Measurements from ENCODE around the gene FILIP1L.

GRCh38 chr3:100062665-100063064 lies 51.6 kb downstream of the FILIP1L start:
- no peak for TF ChIP-seq MAZ (IDR thresholded peaks at IDR 0.05; ENCODE audit: borderline replicate concordance, low read depth, low read length)
- TF ChIP-seq CTCF (conservative IDR thresholded peaks at IDR 0.05; ENCODE audit: low read depth, low read length): no peak
- no peak for TF ChIP-seq FOS (IDR thresholded peaks at IDR 0.05; ENCODE audit: low read depth, low read length)
- no peak for TF ChIP-seq POLR2A (IDR thresholded peaks at IDR 0.05; ENCODE audit: low read depth, low read length)
- no peak for TF ChIP-seq BHLHE40 (IDR thresholded peaks at IDR 0.05; ENCODE audit: low read depth, low read length)
- TF ChIP-seq RAD21 (IDR thresholded peaks at IDR 0.05; ENCODE audit: low read length): no peak

All from IMR-90 (cell line).